ENCODE results near the gene CES1. TPM values are rescaled to one million over a fixed set of nuclear protein-coding genes. Genes with fewer than 3 reads are reported as not detected.
"Not testable (repeated sequence)": the region's sequence is repeated elsewhere in the genome, so short reads cannot be mapped to it uniquely, and the experiment has no call there.

The CES1 gene
- total RNA-seq, 1 donor from 2014 or later: 0.15 TPM

DNA sequence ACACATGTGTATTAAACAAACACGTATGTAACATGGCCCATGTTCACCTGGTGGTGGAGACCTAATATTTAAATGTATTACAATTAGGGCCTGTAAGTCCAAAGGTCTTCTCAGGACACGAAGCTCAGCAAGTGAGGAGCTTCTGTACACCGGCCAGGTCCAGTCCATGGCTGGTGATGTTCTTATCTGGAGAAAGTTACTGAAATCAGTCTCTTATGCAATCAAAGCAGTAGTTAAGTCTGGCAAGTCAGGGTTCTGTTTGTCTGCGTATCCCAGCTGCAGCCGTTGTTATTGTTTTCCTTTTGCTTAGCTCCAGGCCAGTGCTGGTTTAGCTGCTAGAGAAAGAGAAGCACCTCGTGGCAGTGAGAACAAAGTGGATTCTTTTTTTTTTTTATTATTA lies 41.4 kb downstream of the CES1 start:
- DNase-seq (ENCODE audit: low read depth): not testable (repeated sequence)

DNA sequence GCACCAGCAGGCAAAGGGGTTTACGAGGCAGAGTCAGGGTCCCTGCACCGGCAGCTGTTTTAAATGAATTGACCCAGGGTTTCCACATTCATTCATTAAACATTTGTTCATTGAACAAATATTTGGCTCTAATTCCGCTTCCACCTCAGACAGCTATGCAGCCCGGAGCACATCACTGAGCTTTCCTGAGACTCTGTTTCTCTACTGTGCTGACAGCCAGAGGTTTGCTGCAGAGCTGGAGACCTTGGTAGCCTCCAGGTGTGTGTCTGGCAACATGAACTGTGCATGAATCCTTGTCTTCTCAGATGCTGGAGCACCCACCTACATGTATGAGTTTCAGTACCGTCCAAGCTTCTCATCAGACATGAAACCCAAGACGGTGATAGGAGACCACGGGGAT lies 42.7 kb downstream of the CES1 start:
- DNase-seq (ENCODE audit: low read depth): not testable (repeated sequence)

DNA sequence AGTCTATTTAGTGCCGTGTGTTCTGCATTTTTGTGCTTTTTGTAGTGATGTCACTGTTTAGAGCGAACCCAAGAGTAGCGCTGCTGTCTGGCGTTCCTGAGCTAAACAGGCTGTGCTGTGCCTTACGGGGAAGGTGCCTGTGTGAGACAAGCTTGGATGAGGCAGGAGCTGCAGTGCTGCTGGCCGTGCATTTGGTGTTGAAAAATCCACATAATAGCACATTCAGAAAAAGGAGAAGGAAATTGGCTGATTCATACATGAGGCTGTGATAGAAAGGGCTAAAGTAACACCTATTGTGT lies 50.2 kb downstream of the CES1 start:
- not testable (repeated sequence) for DNase-seq (ENCODE audit: low read depth)

DNA sequence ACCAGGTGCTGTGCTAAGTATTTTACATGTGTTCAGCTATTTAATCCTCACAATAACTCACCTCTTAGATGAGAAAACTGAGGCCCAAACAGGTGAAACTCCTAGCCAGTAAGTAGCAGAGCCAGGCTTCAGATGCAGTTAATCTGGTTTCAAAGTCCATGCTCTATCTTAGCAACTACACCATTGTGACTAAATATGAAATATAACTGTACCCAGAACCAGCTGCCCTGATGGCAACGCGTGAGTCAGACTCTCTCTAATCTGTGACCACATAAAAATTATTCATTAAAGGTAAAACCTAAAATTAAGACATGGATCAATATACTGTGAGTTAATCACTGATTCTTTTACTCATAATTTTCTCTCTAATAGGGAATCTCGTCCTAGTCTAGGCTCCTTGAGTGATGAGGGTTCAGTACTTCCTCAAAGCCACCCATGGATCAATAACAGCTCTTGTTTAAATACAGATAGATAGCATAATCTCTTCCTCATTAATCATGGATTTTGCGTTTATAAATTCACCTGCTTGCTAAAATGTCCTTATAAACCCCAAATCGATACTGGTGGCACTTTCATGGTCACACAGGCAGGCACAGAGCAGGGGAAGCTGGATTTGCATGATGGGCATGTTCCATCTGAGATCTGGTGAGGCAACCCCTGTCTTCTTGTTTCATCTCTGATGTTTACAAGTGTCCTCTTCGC lies 50.7 kb downstream of the CES1 start:
- not testable (repeated sequence) for DNase-seq (ENCODE audit: low read depth)

DNA sequence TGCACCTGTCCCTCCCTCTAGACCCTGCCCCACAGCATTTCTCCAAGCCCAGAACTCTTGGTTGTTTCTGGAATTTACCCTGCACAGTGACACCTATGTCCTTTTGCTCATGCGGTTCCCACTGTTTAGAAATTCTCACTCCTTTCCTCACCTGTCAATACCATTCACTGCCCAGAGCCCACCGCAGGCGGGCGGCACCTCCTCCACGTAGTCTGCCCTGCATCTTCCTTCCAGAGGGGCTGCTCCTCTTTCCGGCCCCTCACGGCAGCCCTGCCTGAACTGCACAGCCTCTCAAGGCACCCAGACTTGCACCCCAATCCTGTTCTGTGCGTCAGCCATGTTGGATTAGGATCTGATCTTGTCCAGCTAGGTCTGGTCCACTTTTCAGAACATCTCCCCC lies 51.4 kb downstream of the CES1 start:
- not testable (repeated sequence) for DNase-seq (ENCODE audit: low read depth)

DNA sequence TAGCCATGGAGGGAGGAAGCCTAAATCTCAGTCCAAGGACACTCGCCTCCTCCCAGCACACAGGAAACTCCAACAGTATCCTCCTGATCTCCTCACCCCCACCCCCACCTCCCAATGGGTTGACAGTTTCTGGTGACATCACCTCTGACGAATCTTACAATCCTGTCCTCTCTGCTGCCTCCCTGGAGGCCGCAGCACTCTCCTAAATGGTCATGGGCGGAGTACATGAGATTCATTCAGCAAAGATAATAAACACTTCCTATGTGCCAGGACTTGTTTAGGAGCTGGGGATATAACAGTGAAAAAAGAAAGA lies 52.8 kb downstream of the CES1 start:
- not testable (repeated sequence) for DNase-seq (ENCODE audit: low read depth)

DNA sequence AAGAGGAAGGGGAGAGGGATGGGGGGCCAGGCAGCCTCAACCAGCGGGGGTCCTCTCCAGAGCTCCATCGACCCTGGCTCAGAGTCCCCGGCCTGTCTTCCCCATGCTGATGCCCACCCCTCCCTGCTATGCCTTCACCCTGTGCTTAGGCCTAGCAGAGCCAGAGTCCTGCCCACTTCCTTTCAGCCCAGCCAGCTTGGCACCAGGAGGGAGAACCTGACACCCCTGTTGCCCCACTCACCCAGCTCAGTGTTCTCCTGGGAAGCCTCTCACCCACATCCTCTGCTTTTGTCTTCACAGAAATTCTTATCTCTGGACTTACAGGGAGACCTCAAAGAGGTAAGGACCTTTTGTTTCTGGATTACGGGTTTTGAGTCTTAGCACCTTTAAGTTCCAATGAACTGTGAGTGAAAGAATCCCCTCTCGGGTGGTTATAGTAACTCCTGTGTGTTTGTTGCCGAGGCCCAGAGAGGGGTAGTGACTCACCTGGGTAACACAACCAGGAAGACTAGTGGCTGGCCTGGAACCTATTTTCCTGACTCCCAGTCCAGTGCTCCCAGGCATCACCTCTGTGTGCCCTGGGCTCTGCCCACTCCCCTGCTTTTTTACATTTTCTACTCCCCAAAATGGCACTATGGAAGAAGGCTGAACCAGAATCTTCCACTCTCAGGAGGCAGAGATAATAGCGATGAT lies 53.3 kb downstream of the CES1 start:
- DNase-seq (ENCODE audit: low read depth): no peak

DNA sequence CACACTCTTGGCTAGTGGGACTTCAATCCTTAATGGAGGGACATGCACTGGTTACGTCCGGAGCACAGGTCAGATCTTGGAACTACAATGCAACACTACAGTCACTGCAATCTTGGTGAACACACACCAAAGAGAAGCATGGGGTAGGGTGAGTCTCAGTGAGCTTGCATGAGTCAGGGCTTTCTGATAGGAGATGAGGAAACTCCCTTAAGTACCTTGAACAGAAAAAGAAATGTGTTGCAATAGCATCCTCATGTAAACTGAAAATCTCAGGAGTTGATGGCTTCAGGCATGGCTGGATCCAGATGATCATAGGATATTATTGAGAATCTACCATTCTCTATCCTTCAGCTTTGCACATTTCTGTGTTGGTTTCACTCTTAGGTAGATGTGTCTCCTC lies 54.1 kb downstream of the CES1 start:
- DNase-seq (ENCODE audit: low read depth): no peak

DNA sequence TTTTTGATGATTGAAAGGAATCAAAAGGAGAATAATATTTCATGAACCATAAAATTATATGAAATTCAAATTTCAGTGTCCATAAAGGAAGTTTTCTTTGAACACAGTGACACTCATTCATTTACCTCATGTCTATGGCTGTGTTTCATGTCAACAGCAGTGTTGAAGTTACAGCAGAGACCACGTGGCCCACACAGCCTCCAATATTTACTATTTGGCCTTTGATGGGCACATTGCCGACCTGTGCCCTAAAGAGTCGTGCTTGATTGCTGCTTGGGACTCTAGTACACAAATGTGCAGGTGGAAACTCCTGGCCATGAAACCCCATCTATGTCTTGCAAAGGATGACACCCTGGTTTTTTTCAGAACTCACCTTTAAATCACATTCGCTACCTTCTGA lies 57.0 kb downstream of the CES1 start:
- no peak for DNase-seq (ENCODE audit: low read depth)

DNA sequence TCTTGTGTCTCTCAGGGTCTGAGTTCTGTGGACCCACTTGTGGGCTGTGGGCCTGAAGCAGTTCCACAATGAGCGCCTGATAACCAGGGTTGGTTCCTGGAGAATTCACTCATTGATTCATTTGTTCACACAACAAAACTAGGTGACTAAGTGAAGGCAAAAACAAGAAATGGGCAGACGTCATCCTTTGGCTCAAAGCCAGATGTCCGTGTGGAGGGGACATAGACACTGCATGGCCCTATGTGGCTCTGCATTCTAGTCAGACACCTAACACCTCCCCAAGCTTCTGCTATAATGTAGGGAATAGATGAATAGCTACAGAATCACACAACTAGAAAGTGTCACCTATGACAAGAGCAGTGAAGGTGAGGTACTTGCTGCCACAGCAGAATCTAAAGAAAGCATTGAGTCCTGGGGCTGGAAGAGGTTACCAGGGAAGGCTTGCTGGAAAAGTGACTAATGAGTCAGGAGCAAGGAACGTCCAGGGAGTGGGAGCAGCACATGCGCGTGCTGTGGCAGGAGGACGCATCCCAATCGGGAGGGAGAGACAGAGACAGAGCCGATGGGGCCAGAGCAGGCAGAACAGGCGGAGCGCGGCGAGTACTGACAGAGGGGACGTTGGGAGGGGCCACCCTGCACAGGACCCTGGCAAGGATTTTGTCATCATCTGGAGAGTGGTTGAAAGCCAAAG lies 58.9 kb downstream of the CES1 start:
- DNase-seq (ENCODE audit: low read depth): no peak

DNA sequence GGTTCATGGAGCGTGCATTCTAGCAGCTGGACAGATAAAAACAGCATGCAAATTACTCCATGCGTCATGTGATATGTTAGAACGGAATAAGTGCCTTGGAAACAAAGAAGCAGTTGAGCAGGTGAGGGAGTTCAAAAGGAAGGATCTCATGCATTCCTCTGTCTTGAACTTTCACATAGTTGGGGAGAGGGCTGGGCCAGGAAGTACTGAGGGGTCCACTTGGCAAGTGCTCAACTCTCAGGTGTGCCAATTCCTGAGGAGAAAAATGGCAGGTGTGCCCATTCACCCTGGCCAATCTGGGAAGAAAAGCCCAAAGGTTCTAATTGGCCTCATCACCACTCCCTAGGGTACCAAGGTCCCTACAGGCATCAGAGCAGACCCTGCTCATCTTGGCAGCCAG lies 67.7 kb downstream of the CES1 start:
- no peak for DNase-seq (ENCODE audit: low read depth)

DNA sequence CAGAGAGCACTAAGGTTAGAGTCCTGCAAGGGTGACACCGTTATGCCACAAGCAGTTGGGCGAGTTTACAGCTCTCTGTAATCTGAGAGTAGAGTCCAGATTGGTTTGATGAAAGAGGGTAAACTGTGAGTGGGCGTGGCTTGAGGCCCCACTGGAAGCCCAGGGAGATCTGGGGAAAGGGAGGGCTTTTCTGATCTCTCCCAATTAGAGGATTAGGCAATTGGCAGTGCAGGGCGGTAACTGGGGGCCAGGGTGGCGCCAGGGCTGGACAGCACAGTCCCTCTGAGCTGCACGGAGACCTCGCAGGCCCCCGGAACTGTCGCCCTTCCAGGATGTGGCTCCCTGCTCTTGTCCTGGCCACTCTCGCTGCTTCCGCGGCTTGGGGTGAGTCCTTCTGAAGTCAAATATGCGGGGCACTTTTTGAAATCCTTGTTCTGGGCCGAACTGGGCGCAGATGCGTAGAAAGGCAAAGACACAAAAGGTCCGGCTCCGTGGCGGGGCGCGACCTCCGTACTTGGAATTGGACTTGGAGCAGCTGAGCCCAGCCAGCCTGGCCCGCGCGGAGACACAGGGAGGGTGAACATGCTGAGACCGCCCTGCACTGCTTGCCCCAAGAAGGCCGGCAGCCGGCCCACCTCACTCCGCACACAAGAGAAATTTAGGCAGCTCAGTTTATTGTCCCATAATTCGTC lies 72.4 kb downstream of the CES1 start:
- no peak for DNase-seq (ENCODE audit: low read depth)

DNA sequence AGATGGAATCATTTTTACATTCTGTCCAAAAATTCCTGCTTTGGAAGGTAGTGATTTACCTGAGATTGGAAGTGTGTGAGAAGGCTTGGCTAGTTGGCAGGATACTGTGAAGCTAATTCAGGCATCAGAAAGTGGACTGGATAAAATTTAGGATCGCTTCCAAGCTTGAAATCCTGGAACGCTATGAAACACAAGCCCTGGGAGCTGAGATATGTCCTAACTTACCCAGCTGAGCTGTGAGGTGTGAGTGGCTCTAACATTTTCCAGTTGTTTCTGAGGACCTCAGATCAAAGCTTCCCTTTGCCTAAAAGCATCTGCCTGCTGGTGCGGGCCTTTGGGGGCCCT lies 73.0 kb downstream of the CES1 start:
- DNase-seq (ENCODE audit: low read depth): not testable (repeated sequence)

DNA sequence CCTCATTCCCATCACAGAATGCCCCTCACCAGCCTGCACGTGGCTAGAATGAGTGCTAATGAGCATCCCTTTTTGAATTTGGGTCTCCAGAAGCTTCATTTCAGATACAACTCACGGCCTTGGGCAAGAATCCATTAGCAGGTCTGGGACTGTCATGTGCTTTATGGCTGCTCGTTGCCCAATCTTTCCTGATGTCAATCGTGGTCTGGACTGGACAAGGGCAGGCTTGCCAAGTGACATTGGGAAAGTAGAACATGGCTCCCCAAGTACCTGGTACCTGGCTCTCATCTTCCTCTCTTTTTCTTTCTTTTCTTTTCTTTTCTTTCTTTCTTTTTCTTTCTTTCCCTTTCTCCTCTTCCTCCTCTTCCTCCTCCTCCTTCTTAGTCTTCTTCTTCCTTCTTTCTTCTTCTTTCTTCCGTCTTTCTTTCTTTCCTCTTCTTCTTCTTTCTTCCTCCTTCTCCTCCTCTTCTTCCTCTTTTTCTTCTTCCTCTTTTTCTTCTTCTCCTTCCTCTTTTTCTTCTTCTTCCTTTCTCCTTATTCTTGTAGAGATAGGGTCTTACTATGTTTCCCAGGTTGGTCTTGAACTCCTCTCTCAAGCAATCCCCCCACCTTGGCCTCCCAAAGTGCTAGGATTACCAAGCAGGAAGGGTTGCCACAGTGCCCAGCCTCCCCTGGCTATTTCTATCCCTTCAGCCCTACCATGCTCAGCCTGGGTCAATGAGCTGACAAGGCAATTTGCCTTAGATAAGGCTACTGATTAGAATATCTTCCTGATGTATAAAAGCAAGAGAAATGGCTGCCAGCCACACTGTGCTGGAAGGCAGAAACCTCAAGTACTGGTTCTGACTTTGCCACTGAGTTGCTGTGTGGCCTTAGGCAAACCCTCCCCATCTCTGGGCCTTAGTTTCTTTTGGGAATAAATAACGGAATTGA lies 75.0 kb downstream of the CES1 start:
- DNase-seq (ENCODE audit: low read depth): not testable (repeated sequence)

DNA sequence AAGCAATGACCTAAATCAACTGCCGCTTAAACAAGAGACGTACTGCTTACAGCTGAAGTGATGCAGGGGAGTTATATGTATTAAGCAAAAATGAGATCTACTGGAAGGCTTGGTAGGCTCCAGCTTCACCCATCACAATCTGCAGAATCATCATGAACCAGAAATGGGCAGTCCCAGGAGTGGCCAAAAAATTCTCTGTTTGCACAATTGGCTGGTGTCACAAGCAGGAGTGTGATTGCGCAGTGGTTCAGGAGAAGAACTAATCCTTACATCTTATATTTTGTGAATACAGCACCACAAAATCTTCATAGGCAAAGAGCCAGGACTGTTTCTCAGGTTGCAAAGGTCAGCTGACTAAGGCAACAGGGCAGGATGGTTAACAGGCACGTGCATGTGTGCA lies 75.9 kb downstream of the CES1 start:
- no peak for DNase-seq (ENCODE audit: low read depth)

DNA sequence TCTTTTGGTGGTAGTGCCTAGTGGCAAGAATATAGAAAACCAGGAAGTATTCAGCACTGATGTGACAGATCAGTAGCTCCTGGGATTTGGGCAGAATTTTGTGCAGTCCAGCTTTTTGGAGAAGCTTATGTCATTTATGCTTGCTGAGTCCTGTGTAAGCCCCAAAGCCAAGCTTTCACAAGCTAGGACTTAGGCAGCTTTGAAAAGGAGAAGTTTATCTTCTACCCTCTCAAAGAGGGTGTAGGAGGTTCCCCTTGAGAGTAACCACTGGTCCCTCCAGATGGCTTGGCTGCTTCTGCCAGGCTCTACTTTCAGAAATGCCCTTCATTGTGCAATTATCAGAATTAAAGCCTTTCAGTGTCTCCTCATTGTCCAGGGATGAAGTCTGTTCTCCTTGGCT lies 78.8 kb downstream of the CES1 start:
- no peak for DNase-seq (ENCODE audit: low read depth)

DNA sequence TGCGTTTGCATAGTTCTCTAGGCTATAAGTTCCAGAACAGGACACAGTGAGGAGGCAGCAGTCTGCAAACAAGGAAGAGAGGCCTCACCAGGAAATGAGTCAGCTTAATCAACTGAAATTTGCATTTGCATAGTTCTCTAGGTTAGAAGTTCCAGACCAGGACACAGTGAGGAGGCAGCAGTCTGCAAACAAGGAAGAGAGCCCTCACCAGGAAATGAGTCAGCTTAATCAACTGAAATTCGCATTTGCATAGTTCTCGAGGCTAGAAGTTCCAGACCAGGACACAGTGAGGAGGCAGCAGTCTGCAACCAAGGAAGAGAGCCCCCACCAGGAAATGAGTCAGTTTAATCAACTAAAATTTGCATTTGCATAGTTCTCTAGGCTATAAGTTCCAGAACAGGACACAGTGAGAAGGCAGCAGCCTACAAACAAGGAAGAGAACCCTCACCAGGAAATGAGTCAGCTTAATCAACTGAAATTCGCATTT lies 79.7 kb downstream of the CES1 start:
- DNase-seq (ENCODE audit: low read depth): not testable (repeated sequence)
